GM11168 (cell line): Measurements from ENCODE around the gene SORBS1.

ENCODE experiments used
- in situ Hi-C: fragments of 300-500 bp; cut with MboI; formaldehyde crosslinking; loops from one replicate; pipeline ENCODE4 v1.12.0; 2022; ENCODE audit warnings: low sequenced_read_pairs; ENCODE audit not compliant: unreplicated experiment

SORBS1 gene

DNA sequence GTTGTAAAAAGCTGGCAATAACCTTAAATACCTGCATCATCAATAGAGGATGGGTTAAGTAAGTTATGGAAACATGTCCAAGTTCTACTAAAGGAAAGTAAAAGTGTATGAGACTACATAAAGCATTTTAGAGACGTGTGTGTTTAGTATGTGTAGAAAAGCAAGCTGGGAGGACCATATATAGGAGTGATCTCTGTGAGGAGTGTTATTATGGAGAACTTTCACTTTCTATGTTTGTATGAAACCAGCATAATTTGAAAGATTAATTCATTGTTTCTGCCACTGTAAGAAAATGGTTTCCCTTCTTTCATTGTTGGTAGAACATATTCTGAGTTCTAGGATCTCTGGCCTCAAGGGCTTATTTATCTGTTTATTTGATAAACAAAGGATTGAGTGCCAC, 251.2 kb downstream of the SORBS1 start:
- in situ Hi-C loops: no loop called here

GRCh38 chr10:95308389-95309302, 252.5 kb downstream of the SORBS1 start:
- in situ Hi-C loops: no loop called here

- in situ Hi-C loops: no loop called here
These were observed 254.3 kb downstream of the SORBS1 start for GRCh38 chr10:95306851-95307250.

GRCh38 chr10:95306318-95306650, 254.9 kb downstream of the SORBS1 start:
- in situ Hi-C loops: no loop called here

- in situ Hi-C loops: no loop called here
These were observed 255.4 kb downstream of the SORBS1 start for GRCh38 chr10:95305606-95306317.

- in situ Hi-C loops: no loop called here
These were observed 256.2 kb downstream of the SORBS1 start for GRCh38 chr10:95304976-95305375.

DNA sequence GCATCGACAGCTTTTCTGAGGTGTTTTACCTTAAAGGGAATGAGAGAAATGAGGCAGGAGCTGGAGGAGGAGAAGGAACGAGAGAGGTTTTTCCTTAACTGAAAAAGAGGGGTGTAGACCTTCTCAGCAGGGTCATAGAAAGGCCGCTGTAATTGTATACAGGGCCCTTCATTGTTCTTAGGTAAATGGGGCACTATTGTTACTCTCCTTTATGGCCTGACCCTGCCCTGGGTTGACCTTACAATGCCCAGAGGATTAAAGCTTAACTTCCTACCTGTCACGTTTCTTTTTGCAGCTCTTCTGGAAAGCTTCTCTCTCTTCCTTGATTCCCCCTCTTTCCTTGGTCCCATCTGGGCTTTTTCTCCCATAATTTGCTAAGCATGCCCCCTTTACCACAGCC, 256.7 kb downstream of the SORBS1 start:
- in situ Hi-C loops: no loop called here

DNA sequence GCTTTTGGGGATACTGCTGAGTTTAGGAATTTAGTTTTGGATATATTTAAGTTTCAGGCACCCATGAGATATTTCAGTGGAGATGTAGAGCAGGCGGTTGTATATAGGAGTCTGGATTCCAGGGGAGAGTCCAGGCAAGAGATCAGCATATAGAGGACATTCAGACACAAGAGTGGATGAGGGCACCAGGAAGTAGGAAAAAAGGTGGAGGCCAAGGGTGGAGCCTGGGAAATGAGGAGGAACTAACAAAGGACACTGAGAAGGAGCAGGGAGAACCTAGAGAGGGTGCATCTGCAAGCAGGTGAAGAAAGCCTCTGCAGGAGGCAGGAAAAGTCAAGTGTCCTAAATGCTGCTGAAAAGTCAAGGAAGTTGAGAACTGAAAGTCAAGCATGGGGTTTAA, 257.2 kb downstream of the SORBS1 start:
- in situ Hi-C loops: no loop called here

GRCh38 chr10:95303535-95303934, 257.6 kb downstream of the SORBS1 start:
- in situ Hi-C loops: no loop called here

- in situ Hi-C loops: no loop called here
These were observed 261.1 kb downstream of the SORBS1 start for GRCh38 chr10:95300022-95300539.

DNA sequence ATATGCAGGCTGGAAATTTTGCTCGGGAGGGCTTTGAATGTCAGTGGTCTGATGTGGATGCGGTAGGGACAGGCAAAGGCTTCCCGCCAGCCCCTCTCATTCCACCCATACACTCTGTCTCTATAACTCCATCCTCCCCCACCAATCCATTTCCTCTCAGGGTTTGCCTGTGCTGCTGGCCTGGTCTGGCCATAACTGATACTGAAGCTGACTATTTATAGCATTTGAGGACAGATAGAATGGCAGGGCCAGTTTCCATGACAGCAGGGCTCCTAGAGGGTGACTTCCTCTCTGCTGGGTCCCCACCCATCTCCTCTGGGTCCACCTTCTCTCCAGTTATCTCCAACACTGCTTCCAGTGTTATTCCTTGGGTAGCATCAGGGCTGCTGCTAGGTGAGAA, 263.8 kb downstream of the SORBS1 start:
- in situ Hi-C loops: no loop called here

DNA sequence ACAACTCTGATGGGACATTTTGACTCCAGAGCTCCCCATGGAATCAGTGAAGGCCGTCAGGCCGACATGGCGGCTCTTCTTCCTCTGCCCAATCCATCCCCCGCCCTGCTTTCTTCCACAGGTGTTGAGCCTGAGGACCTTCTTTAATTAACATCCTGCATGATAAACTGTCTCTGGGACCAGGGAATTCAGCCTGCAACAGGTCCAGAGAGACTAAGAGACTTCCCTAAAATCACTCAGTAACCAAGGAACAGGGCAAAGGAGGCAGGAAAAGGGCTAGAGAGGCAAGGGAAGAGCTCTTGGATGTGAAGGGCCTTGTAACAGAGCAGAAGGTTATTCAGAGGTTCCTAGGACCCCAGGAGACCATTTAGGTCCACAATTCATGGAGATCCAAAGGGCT, 264.4 kb downstream of the SORBS1 start:
- in situ Hi-C loops: no loop called here

DNA sequence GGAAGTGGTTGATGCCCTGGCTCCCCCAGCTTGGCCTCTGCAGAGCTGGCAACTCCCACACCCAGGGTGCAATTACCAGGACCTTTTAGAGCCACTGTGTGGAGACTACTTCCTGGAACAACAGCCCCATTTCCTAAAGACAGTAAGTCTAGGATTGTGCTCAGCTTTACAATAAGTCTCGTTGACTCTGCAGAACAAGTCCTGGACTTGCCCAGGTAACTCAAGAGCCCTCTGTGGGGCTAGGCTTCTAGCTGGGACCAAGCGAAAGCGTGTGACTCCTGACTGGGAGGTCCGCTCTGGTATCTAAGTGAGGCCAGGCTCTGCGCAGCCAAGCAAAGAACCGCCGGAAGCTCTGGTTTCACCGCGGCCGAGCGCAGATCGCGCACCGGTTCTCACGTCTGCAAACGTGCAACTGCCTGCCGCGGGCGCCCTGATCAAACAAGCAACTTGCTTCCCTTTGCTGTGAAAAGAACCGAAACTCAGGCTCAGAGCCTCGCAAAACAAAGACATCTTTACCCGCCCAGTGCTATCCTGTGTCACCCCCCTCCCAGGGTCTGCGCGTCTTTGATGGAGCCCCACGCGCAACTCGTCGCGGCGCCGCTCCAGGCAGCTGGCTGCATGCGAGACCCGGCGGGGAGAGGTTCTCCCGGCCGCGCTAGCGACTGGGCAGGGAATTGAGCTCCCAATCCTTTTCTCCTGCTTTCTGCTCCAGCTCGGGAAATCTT, 266.0 kb downstream of the SORBS1 start:
- in situ Hi-C loops: no loop called here

DNA sequence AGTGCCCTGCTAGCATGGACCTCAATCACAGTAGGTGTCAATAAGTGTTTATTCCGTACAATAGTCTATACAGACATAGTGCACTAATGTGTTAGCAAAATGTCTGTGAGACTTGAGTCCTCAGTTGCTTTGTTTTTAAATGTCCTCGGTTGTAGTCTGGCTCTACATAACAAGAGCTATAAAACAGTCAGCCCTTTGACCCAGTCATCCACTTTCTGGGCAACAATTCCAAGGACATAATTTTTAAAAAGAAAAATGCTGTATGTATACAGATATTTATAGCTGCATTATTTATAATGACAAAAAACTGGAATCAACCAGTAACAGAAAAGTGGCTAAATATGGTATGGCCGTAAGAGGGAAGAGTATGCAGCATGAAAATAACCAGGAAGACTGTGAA, 267.5 kb downstream of the SORBS1 start:
- in situ Hi-C loops: no loop called here

GRCh38 chr10:95291365-95292039, 269.7 kb downstream of the SORBS1 start:
- in situ Hi-C loops: no loop called here

- in situ Hi-C loops: no loop called here
These were observed 270.5 kb downstream of the SORBS1 start, which contains the start of gene PDLIM1 for GRCh38 chr10:95290461-95291364. PDLIM1 (minus strand) TSS chr10:95291003; CDS start chr10:95290915, 88 bp downstream.

DNA sequence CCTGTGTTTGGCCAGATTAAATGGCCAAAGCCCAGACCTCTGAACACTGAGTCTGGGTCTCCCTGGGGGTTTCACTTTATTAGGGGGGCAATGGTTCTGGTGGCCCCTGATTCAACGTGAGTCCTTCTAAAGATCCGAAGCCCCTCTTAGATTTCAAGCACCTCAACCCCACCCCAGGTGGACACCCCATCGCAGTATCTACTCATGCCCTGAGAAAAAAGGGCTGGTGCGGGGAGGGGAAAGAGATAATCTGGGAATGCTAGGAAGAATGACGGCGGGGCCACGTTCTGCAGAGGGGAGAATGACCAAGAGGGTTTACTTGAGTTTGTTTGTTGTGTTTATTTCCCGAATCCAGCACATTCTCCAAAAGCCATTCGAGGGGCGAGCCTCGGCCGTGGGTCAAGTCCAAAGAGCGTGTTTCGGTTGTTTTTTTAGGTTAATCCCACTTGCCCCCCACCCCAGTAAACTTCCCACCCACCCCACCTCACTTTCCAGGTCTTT, 271.2 kb downstream of the SORBS1 start:
- in situ Hi-C loops: no loop called here

DNA sequence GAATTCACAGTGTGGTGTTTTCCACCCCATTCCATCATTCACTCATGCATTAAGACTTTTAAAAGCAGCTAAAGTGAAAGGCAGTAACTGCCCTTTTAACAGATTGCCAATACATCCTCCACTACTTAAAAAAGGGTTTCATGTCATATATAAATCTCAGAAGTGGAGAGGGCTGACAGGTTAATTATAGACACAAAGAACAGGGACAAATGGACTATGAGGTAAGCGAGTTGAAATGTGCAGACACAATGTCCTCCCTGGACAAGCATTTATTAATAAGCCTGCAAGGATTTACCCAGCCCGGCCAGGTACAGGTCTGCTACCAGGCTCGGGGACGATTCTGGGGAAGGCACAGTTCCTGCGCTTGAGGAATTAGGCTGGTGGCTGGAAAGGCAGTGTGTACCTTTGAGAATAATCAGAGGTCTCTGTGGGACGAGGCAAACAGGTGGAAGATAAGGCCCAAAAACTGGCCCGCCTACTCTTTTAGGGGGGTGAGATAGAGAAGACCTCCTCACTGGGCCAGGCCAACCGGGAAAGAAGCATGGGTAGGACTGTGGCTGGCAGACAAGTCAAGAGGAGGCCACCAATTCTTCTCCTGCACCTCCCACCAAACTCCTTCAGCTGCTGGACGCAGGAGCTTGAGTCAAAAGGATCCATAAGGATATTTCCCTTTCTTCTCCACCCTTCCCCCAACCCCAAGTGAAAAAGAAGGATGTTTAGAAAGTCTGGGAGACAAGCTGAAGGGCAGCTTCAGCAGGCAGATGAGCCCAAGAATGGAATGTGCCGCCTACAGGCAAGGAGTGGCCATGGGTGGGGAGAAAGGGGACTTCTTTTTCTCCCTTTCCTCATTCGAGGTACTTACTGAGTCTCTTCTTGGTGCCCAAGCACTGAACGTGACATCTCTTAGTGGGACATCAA, 271.9 kb downstream of the SORBS1 start:
- in situ Hi-C loops: no loop called here
